ENCODE results near the gene SIRPD. TPM values are rescaled to one million over a fixed set of nuclear protein-coding genes. Genes with fewer than 3 reads are reported as not detected.

Gene SIRPD
- total and polyA plus RNA-seq, 2 of the 13 experiments (the other 11 are each of a cell fraction or from before 2014, with no cell fraction given) = not detected

DNA sequence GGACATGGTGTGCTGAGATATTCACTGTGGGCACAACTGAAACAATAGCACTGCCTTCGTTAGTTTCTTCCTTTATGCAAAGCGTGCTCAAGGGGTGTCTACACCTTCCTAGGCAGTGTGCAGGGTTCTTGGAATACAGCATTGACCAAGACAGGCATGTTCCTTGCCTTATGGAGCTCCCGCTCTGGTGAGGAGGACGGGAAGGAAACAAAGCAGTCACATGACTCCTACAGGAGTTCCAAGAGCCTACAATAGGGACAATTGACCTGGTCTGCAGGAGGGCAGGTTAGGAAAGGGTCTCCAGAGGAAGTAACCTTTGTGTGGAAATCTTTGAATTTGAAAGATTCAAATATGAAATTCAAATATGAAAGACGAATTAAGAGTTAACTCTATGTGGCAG is 40.5 kb downstream of the SIRPD start (continued):
- TF ChIP-seq, protein P1, sequence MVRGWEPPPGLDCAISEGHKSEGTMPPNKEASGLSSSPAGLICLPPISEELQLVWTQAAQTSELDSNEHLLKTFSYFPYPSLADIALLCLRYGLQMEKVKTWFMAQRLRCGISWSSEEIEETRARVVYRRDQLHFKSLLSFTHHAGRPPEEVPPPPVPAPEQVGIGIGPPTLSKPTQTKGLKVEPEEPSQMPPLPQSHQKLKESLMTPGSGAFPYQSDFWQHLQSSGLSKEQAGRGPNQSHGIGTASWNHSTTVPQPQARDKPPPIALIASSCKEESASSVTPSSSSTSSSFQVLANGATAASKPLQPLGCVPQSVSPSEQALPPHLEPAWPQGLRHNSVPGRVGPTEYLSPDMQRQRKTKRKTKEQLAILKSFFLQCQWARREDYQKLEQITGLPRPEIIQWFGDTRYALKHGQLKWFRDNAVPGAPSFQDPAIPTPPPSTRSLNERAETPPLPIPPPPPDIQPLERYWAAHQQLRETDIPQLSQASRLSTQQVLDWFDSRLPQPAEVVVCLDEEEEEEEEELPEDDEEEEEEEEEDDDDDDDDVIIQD (CRISPR knock-in tag; IDR thresholded peaks at IDR 0.05; ENCODE audit: low read depth) = no peak
- TF ChIP-seq ZSCAN30 (CRISPR knock-in tag; IDR thresholded peaks at IDR 0.05) (no peak), HOXA5 (CRISPR knock-in tag; IDR thresholded peaks at IDR 0.05) (no peak), TOPORS (CRISPR knock-in tag; IDR thresholded peaks at IDR 0.05) (no peak), RARG (CRISPR knock-in tag; IDR thresholded peaks at IDR 0.05; ENCODE audit: low read depth) (no peak)

DNA sequence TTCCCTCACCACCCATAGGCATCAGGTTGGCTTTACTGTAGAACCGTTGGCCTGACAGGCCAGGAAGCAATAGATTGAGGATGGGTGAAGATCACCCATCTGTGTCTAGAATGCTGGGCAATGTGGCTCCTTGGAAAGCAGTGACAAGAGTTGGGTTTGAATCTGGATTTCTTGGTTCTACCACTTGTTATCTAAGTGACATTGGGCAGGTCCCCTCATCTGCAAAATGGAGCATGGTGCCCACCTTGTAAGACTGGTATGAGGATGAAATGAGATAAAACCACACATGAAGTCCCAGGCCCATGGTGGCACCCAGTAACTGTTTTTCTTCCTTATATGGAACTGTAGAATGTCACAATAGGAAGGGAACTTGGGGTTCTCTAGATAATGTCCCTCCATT is 43.7 kb downstream of the SIRPD start:
- in situ Hi-C loops (cut with HindIII; ENCODE audit: extremely low pct_ligation_motif_present, low pct_unique_long_range_greater_than_20kb) (no loop called here), intact Hi-C loops (cut with micrococcal nuclease; ENCODE audit: unreplicated experiment) (no loop called here)
- no peak overlapping the region for H3K4me2 ChIP-seq (ENCODE audit: low read depth, low read length)
- no peak for DNase-seq (ENCODE audit: low spot score)
- WGBS (ENCODE audit: low lambda C conversion rate) = 0% methylated on average over 1 of the region's 1 CpG
- ChIA-PET POLR2A (no interaction called here), CTCF (ENCODE audit: low intra/inter-chr PET ratio, low total read pairs) (no interaction called here)
- ATAC-seq = no peak
- BruUV-seq (replicated peaks) = no TSS peak
- no peak overlapping the region for H3K4me3 ChIP-seq (replicated peaks in 1 of 3; ENCODE audit: insufficient read depth in 1 of 3, low read depth in 2 of 3, low read length in 3 of 3)
- H4K20me1 ChIP-seq (ENCODE audit: insufficient read depth, low read length) = no peaks in the 10 kb centered on the region
- no peaks in the 10 kb centered on the region for H3K9me3 ChIP-seq (ENCODE audit: low read length)
- no peak overlapping the region for H2AFZ ChIP-seq (ENCODE audit: low read length)
- no peaks in the 10 kb centered on the region for H3K36me3 ChIP-seq (replicated peaks in 1 of 2; ENCODE audit: control insufficient read depth in 1 of 2, insufficient read depth in 2 of 2, low read length in 2 of 2)
- H3K27ac ChIP-seq (ENCODE audit: extremely low read length, insufficient read depth, low read length) = no peak overlapping the region
- no peak overlapping the region for H3K9ac ChIP-seq (ENCODE audit: insufficient read depth, low read depth, low read length)
- no peaks in the 10 kb centered on the region for H3K79me2 ChIP-seq (ENCODE audit: insufficient read depth, low read length)
- no peak for FAIRE-seq
- peaks cover 9% of the 10 kb centered on the region for H3K4me1 ChIP-seq (ENCODE audit: insufficient read depth, low read length)
- no peaks in the 10 kb centered on the region; a peak in 1 of 5 replicates for H3K27me3 ChIP-seq (ENCODE audit: control insufficient read depth in 1 of 2, insufficient read depth in 2 of 2, low read length in 2 of 2)
- TF ChIP-seq U2AF2 (IDR thresholded peaks at IDR 0.05; ENCODE audit: low read depth, low read length) = no peak
- no peak for TF ChIP-seq MTERF4 (CRISPR knock-in tag; IDR thresholded peaks at IDR 0.05)
- no peak for TF ChIP-seq NR2F2 (IDR thresholded peaks at IDR 0.05; ENCODE audit: borderline replicate concordance, low read depth)
- TF ChIP-seq KDM5A (IDR thresholded peaks at IDR 0.05; ENCODE audit: borderline replicate concordance, low read length) = no peak
- no peak for TF ChIP-seq ZNF761 (CRISPR knock-in tag; conservative IDR thresholded peaks at IDR 0.05)
- TF ChIP-seq, protein P2, sequence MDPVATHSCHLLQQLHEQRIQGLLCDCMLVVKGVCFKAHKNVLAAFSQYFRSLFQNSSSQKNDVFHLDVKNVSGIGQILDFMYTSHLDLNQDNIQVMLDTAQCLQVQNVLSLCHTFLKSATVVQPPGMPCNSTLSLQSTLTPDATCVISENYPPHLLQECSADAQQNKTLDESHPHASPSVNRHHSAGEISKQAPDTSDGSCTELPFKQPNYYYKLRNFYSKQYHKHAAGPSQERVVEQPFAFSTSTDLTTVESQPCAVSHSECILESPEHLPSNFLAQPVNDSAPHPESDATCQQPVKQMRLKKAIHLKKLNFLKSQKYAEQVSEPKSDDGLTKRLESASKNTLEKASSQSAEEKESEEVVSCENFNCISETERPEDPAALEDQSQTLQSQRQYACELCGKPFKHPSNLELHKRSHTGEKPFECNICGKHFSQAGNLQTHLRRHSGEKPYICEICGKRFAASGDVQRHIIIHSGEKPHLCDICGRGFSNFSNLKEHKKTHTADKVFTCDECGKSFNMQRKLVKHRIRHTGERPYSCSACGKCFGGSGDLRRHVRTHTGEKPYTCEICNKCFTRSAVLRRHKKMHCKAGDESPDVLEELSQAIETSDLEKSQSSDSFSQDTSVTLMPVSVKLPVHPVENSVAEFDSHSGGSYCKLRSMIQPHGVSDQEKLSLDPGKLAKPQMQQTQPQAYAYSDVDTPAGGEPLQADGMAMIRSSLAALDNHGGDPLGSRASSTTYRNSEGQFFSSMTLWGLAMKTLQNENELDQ (CRISPR knock-in tag; IDR thresholded peaks at IDR 0.05; ENCODE audit: borderline replicate concordance) = no peak
- no peak for TF ChIP-seq ZNF652 (CRISPR knock-in tag; IDR thresholded peaks at IDR 0.05; ENCODE audit: borderline replicate concordance, low read depth)
- TF ChIP-seq ZNF260 (CRISPR knock-in tag; IDR thresholded peaks at IDR 0.05; ENCODE audit: borderline replicate concordance, low read depth) = no peak
- TF ChIP-seq KLF12 (CRISPR knock-in tag; IDR thresholded peaks at IDR 0.05; ENCODE audit: borderline replicate concordance) = no peak
- TF ChIP-seq PLSCR1 (CRISPR knock-in tag; IDR thresholded peaks at IDR 0.05; ENCODE audit: borderline replicate concordance) = no peak
- no peak for TF ChIP-seq ATM (IDR thresholded peaks at IDR 0.05; ENCODE audit: borderline replicate concordance)
- TF ChIP-seq, protein P3, sequence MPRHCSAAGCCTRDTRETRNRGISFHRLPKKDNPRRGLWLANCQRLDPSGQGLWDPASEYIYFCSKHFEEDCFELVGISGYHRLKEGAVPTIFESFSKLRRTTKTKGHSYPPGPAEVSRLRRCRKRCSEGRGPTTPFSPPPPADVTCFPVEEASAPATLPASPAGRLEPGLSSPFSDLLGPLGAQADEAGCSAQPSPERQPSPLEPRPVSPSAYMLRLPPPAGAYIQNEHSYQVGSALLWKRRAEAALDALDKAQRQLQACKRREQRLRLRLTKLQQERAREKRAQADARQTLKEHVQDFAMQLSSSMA (CRISPR knock-in tag; IDR thresholded peaks at IDR 0.05) = no peak
